ENCODE data around the gene PNLIPRP3.

Gene PNLIPRP3

DNA sequence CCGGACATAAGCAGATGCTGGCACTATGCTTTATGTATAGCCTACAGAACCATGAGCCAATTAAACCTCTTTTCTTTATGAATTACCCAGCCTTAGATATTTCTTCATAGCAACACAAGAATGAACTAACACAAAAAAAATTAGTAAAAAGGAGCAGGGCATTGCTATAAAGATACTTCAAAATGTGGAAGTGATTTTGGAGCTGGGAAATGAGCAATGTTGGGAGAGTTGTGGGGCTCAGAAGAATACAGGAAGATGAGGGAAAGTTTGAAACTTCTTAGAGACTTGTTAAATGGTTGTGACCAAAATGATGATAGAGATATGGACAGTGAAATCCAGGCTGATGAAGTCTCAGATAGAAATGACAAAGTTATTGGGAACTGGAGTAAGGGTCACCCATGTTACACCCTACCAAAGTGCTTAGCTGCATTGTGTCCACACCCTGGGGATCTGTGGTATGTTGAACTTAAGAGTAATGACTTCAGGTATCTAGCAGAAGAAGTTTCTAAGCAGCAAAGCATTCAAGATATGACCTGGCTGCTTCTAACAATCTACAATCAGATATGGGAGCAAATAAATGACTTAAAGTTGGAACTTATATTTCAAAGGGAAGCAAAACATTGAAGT lies 24.2 kb downstream of the PNLIPRP3 start:
- DNase-seq = no peak

DNA sequence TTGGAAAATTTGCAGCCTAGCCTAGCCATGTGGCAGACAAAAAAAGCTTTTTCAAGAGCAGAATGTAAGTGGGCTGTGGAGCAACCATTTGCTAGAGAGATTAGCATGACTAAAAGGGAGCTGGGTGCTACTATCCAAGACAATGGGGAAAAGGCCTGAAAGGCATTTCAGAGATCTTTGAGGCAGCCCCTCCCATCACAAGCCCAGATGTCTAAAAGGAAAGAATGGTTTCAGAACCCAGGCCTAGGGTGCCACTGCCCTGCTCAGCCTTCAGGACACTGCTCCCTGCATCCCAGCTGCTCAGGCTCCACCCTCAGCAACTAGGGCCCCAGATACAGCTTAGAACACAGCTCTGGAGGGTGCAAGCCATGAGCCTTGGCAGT lies 24.7 kb downstream of the PNLIPRP3 start:
- DNase-seq = no peak

DNA sequence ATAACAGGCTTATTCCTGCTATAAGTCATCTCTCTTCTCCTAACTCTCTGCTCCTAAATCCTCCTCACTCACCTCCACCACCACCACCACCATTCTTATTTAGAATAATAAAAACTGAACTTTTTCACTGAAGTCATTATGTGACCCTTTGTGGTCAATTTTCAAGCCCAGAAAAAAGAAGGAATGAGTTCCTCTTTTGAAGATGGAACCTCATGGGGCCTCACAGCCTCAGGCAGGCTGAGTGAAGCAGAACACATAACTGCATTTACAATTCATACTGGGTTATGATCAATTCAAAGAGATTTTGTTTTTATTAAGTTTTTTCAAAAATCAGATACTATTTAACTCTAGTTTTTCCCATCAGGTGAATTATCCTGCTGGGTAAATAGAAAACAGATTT lies 29.8 kb downstream of the PNLIPRP3 start:
- DNase-seq = no peak

DNA sequence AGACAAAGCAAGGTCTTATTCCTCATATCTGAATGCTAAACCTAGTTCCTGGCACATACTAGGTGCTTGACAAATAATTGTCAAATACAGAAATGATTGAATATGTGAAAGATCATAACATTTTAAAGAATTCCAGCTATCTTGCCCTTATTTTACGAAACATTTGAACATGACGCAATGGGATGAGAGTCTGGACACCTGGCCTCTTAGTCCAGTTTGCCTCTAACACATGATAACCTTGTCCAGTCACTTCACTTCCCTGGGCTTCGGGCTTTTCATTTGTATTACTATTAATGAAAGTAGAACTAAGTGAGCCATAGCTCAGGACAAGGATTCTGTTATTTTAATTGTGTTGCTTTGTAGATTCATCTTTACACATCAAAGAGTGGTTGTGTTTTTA lies 32.6 kb downstream of the PNLIPRP3 start:
- no peak for DNase-seq

DNA sequence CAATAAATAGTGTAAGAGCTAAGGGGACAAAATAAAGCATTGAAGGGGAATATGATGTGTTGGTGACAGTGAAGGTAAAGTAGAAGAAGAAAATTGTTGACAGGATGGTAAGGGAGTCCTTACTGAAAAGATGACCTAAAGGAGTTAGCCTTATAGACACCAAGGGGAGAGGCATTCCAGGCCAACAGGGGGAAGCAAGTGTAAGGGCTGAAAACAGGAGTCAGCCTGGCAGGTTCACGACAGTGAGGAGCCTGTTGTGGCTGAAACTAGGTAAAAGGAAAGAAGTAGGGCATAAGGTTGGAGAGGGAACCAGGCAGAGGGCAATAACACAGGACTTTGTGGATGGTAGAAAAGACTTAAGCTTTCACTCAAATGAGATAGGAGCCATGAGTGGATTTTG lies 34.0 kb downstream of the PNLIPRP3 start:
- no peak for DNase-seq

DNA sequence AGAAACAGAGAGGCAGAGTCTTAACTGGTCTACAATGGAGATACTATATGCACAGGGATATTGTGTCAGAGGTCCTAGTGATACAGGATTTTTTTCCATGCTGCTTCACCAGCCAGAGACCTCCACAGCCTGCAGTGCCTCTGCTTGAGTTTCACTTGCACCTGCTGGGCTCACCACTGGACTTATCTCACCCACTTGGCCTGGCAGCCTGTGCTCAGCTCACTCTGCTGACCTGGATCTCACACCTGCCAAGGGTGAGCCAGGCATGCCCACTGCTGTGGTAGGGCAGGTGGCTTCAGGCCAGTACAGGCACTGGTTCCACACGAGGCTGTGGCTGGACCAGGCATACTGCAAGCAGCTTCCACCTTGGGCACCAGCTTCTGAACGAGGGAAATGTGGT lies 36.6 kb downstream of the PNLIPRP3 start:
- no peak for DNase-seq

DNA sequence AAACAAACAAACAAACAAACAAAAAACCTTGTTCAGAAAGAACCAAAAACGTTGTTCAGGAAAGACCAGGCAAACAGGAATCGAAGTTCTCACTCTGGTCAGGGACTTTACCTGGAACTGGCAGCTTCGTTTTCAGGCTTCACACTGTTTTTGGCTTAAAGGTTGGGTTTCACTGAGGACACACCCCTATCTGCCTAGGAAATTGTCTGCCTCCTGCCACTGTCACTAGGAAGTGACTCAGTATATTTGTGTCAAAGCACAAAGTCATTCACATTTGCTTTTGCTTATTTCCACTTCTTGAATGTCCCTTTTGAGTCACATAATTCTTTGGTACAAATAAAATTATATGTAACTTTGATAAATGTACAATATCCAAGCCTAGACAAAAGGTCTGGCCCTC lies 37.9 kb downstream of the PNLIPRP3 start:
- DNase-seq = no peak

DNA sequence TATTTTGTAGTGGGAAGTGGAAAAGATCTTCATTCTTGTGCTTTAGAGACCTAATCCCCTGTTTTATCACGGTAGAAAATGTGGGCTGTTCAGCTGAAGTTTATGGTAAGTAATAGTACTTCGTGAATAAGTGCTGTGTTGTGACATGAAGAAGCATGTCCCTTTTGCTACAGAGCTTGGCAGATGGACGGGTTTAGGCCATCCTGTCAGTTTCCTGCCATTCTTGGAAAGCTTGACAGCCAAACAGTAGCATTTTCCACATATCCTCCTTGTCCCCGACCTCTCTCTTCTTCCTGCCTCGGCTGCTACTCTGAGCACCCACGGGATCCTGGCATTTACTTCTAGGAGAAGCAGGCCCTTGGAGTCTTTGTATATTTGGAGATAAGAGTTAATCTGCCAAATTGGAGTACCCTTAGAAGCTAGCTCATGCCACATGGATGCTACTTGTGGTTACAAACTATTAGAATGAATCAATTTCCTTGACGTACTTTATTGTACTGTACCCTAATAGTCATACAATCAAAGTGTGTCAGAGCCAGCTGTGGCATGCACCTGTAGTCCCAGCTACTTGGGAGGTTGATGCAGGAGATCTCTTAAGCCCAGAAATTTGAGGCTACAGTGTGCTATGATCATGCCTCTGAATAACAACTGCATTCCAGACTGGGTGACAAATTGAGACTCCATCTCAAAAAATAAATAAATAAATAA lies 39.2 kb downstream of the PNLIPRP3 start:
- no peak for DNase-seq

DNA sequence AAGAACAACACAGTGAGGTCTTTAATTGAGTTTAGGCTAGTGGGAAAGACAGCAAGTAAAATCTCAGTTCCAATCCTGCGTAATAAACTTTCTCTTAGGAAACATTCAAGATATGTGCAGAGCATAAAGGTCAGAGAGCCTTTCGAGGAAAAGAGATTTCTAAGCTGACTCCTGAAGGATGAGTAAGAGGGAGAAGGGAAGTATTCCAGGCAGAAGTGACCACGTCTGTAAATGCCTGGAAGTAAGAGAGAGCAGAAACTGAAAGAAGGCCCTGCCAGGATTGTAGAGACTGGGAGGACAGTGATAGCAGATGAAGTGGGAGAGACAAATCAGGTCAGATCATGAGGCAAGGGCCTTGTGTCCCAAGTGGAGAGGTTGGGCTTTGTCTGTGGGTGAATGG lies 41.8 kb downstream of the PNLIPRP3 start:
- no peak for DNase-seq

DNA sequence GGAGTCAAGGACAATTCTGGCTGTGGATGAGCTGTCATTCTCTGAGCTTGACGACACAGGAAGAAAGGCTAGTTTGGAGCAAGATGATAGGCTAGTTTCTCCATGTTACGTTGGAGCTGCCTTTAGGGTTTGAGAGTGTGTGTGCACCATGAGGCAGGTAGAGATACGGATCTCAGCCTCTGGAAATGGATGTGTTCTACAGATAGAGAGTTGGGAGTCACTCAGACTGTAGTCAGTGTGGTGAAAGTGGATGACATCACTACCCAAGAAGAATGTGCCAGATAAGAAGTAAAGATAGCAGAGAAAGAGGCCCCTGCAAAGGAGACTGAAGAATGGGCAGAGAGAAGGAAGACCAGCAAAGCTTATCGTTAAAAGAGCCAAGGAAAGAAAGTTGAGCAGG lies 42.4 kb downstream of the PNLIPRP3 start:
- DNase-seq = no peak

DNA sequence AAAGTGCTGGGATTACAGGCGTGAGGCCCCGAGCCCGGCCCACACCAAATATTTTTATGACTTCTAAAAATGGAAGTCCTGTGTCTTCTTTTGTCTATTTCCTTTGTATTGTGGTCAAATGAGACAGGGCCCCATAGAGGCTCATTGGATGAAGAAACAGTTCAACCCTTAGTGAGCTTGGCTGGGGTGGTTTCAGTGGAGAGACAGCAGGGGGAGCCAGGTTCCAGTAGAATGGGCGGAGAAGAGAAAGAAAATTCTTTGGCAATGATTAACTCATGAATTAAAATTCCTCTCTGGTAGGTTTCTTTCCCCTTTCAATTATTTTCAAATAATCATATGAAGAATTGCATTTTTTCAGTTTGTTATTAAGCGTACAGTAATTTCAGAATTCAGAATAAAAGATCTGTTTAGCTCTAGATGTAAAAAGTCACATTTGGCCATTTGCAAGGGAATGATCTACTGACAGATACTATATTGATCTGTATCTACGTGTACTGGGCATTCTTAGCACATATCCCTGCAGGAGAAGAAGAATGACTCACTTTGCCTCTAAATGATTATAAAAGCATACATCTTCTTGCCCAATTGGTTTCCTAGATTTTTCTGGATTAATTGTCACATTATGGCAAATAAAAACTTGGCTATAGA lies 43.2 kb downstream of the PNLIPRP3 start:
- peak; percentile 6 to 22 for DNase-seq

DNA sequence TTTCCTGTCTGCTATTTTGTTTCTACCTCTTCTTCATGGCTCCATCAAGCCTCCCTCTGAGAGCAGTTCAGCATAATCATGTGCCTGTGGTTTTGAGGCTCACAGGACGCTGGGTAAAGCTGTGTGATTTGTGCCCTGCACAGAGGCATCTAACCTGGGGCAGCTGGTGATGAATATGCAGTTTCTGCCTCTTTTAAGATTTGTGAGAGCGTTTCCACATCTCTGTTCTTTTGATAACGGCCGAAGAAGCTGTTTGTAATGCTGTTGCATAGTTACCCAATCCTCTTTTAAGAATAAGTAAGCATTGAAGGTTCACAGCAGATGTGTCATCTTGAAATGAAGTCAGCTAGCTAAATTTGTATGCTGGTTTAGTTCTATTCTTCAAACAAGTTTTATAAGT lies 45.2 kb downstream of the PNLIPRP3 start:
- no peak for DNase-seq

DNA sequence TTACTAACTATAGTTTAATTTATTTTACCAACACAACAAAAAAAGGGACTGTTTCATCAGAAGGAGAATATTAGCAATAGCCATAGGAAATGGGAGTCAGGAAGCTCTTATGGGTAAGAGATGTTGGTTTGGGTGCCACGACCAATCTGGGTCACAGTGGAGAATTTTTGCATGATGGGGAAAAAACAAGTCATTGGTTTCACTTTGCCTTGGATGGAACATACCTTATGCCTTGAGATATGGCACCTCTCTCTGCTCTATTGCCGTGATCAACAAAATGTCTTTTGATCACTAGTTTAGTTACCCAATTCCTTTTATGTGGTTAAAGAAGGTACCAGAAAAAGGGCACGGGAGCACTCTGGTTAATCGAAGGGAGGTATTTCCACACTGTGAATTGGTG lies 48.2 kb downstream of the PNLIPRP3 start:
- no peak for DNase-seq

DNA sequence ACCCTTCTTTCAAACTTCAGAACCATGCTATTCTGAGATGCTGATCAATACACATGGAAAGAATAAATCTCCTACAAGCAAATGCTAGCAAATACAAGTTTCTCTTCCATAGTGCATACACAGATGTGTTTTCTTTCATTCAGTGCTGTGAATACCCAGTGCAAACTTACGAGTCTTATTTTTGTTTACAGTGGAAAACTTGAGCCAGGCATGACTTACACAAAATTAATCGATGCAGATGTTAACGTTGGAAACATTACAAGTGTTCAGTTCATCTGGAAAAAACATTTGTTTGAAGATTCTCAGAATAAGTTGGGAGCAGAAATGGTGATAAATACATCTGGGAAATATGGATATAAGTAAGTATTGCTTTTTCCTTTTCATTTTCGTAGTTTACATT lies 48.8 kb downstream of the PNLIPRP3 start:
- DNase-seq = no peak

DNA sequence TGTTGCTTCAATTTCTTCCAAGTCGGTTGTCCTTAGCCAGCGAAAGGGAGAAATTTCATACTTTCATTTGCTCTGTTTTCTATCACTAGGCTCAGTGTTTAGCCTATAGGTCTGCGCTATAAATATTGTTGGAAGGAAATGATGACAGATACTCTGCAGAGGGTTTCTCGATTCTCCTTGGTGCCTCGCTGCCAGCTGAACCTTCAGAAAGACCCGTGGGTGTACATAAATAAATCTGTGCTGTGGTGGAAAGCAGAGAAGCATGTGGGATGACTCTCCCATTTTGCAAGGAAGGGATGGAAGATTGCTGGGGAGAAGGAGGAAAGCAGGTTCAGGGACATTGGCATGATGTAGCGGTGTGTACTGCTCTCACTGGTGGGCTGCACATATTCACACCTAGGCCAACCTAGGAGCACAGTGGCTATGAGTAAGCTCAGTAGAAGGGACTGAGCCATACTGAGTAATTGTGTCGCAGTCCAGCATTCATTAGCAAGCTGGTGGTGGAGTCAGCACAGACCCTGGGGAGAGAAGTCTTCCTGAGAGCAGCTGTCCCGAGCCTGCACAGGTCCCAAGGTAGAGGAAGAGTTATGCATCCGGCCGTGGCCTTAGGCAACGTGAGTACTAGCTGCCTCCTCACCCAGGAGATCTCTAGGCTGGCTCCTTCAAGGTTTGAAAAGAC lies 50.5 kb downstream of the PNLIPRP3 start:
- no peak for DNase-seq

DNA sequence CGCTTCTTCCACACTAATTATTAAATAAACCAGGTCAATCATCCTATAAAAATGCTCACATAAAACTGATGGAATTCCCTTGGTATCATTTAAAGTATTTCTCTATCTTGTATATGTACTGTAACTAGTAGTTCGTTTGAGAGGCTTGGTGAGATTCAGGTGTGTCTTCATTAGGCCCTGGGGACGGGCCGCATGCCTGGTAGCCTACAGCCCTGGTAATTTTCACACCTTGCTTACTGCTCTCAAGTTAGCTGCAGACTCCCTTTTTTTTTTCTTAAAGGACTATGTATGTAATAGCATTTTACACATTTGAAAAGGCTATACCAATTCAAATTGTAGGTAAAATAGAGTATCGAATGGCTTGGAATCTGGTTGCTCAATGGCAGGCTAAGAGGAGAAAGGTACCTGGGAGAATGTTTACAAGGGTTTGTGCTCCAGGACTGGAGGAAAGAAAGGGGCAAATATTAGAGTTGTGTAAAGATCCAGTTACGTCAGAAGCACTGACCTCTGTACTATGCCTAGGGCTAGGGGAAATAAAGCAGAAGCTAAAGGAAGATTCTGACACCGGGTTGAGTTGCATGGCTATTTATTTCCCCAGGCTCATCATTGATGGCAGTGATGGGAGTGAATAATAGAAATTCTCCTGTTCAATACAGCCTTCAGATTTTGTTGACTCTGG lies 59.3 kb downstream of the PNLIPRP3 start:
- no peak for DNase-seq

DNA sequence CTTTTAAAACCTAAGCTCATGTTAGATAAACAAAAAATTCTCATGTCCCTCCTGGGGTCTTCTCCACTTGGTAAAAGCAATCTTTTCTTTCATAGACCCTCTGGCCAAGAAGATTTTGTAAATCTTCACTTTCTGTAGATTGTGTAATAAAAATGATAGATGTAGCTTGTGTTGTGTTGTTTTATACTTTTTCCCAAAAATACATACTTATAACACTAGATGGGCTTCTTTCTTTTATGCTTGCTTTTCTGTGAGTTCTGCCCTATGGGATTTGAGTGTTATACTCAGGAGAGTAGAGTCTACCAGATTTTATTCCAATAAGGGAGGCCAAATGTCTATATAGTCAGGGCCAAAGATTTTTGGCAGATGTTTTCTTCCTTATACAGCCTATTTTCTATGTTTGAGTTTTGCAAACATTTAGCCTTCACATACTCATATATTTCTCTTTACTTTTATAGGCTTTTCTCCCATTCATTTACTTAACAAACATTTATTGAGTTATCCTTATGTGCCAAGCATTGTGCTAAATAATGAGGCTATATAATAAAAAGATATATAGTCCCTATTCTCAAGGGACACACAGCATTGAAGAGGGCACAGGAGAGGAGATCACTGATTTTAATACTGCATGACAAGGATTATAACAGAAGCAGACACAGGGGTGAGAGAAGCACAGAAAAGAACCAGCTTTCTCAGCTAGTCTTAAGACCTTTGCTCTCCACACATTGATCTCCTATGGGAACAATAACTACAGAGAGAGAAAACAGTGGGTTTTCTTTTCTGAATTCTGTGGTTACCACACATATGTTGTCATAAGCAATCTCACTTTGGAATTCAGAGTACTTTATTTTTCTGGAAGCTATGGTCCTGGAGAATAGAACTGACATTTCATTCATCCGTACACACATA lies 60.1 kb downstream of the PNLIPRP3 start:
- no peak for DNase-seq

DNA sequence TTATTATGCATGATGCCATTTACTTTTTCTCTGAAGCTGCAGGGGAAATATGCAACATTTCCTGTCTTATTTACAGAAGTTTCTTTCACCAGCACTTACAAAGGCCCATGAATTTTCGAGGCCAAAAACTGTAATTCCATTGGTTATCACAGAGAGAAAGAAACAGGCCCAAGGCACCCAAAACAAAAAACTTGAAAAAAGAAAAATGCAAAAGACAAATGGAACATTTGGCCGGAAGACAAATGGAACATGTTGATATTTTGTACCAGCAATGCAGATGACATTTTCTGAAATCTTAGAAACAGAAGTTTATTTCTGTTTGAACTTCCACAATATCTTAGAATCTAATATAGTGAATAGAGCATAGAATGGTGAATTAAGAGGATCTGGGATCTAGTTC lies 61.8 kb downstream of the PNLIPRP3 start:
- no peak for DNase-seq

DNA sequence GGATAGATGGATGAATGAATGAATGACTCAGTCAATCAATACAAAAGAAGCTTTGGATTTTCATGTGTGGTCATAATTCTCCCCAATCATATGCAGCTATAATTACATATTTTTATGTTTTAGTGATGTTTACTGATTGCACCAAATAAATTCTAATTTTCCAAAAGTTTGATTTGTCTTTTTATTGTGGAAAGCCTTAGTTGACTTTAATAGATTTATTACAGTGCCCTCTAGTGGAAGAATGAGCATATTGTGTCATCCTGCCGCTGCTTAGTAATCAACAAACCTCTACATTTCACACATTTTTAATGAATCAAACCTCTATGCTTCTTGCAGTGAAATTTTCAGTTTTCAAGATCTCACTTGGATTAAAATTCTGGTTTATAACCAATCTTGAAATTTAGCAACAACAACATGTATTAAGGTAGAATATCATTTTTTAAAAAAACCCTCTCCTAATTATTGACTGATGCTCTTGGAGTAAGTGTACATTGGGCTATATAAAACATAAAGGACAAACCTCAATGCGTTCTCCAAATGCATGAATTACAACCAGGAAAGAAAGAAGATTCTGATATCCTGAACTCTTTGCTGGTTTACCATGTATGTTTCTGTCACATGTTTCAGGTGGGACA lies 62.5 kb downstream of the PNLIPRP3 start:
- DNase-seq = peak in 1 of 2 experiments; percentile 7

DNA sequence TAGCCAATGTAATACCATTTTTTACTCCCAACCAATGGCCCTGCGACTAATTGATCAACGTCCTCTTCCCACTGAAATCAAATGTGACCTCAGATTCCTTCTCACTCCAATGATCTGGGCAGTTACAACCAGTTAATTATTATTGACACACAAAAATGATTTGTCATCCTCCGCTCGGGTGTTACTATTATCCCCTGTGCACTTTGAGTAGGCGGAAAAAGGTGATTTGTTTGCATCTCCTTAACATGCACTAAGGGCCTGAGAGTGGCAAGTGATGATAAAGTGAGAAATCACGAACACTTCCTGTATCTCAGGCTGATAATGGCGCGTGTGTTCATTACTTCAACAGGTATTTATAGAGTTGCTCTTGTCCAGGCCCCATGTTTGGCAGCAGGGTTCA lies 77.1 kb downstream of the PNLIPRP3 start:
- DNase-seq = no peak

DNA sequence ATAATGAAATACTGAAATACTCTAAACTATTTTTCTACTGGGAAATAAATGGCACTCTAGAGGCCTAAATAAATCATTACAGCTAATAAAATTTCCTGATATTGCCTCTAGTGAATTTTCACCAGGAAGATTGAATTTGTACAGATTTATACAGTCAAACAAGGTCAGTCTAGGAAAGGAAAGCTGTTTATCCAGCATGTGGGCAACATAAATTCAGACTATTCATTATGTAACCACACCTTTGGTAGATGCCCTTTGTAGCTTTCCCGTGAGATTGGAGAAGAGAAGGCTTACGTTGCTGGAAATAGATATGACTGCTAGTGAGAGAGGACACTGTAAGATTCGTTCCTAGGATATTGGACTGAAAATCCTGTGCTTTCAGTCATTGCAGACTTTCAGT lies 82.9 kb downstream of the PNLIPRP3 start:
- DNase-seq = no peak

DNA sequence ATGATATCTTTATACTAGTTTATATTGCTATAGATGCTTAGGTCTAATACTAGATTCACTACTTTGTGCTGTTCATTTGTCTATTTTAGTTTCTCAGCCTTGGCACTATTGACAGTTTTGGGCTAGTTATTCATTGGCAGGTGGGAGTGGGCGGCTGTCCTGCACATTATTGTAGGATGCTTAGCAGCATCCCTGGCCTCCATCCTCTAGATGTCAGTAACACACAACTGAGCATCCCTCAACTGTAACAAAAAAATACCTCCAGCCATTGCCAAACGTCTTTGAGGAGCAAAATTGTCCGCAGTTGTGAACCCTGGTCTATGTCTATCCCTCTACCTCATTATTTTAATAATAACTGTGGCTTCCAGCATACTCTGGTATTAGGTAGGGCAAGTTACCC lies 83.7 kb downstream of the PNLIPRP3 start:
- no peak for DNase-seq
